GM19351 (cell line): ENCODE results near the gene ATP5ME.
"Not testable (repeated sequence)": the region's sequence is repeated elsewhere in the genome, so short reads cannot be mapped to it uniquely, and the experiment has no call there.

ENCODE experiments used
- ATAC-seq: cut with Tn5 transposase; IDR thresholded peaks from one replicate; pipeline ENCODE4 v1.9.1; 2021; ENCODE audit warnings: mild to moderate bottlenecking, moderate library complexity; ENCODE audit not compliant: unreplicated experiment

ATP5ME gene

GRCh38 chr4:671769-672168, 2.3 kb downstream of the ATP5ME start:
- no peak for ATAC-seq

GRCh38 chr4:669806-670559, 4.1 kb downstream of the ATP5ME start:
- ATAC-seq: not testable (repeated sequence)

- ATAC-seq: not testable (repeated sequence)
These were observed 5.9 kb downstream of the ATP5ME start for GRCh38 chr4:668219-668618.

- ATAC-seq: no peak
These were observed 6.5 kb downstream of the ATP5ME start for GRCh38 chr4:667545-667925.

GRCh38 chr4:666822-667544, 7.1 kb downstream of the ATP5ME start:
- no peak for ATAC-seq

GRCh38 chr4:666436-666810, 7.7 kb downstream of the ATP5ME start:
- ATAC-seq: no peak

GRCh38 chr4:665751-666435, 8.2 kb downstream of the ATP5ME start:
- ATAC-seq: no peak

GRCh38 chr4:665381-665750, 8.7 kb downstream of the ATP5ME start:
- no peak for ATAC-seq

GRCh38 chr4:664713-665231, 9.3 kb downstream of the ATP5ME start:
- ATAC-seq: no peak

GRCh38 chr4:663438-664428, 10.3 kb downstream of the ATP5ME start:
- ATAC-seq: peak; percentile 64

- ATAC-seq: no peak
These were observed 11.0 kb downstream of the ATP5ME start for GRCh38 chr4:663046-663437.

- ATAC-seq: no peak
These were observed 12.0 kb downstream of the ATP5ME start for GRCh38 chr4:661881-662761.

GRCh38 chr4:661231-661630, 12.8 kb downstream of the ATP5ME start:
- no peak for ATAC-seq

GRCh38 chr4:660401-660800, 13.7 kb downstream of the ATP5ME start:
- ATAC-seq: no peak

- no peak for ATAC-seq
These were observed 14.2 kb downstream of the ATP5ME start for GRCh38 chr4:659851-660250.

GRCh38 chr4:658681-659667, 15.1 kb downstream of the ATP5ME start:
- ATAC-seq: no peak

- no peak for ATAC-seq
These were observed 16.0 kb downstream of the ATP5ME start for GRCh38 chr4:657834-658667.
